H1 (cell line): ENCODE data around the gene GALNT13. TPM values are rescaled to one million over a fixed set of nuclear protein-coding genes. Genes with fewer than 3 reads are reported as not detected.

Experiments used
- CTCF ChIA-PET: fragments of 300-600 bp; sonication (Branson Sonifier 250); formaldehyde crosslinking; loops from one replicate; lab custom pipeline; 2021; ENCODE audit not compliant: partially characterized antibody; lab: Charles Lee
- POLR2A ChIA-PET: fragments of 300-600 bp; sonication (Branson Sonifier 250); formaldehyde crosslinking; loops from one replicate; lab custom pipeline; 2021; ENCODE audit warnings: inconsistent platforms; ENCODE audit not compliant: partially characterized antibody; lab: Charles Lee
- DNase-seq, 2 experiments: peaks; one replicate each; pipeline versions ENCODE4 v3.0.0 to v3.0.0-alpha.2; 2010 to 2022; ENCODE audit warnings: low spot score in 2 of 2, low read depth in 1 of 2, mixed read lengths in 1 of 2
- FAIRE-seq: peaks from 2 replicates; lab custom pipeline; 2011; peaks lifted over from hg19 to GRCh38; lab: Jason Lieb, UNC
- H2AFZ ChIP-seq: 2 replicates; pipeline ENCODE4 v1.8.1; 2012; ENCODE audit warnings: low read length, inconsistent platforms
- H2AK5ac ChIP-seq: 2 replicates; pipeline ENCODE4 v1.6.1; 2013; ENCODE audit warnings: low read depth, low read length
- H2BK120ac ChIP-seq: replicated peaks from 2 replicates; pipeline ENCODE3; 2013; ENCODE audit warnings: low read depth, low read length, inconsistent platforms
- H2BK12ac ChIP-seq: 2 replicates; pipeline ENCODE4 v1.6.1; 2013; ENCODE audit warnings: low read depth, low read length
- H2BK15ac ChIP-seq: 2 replicates; pipeline ENCODE4 v1.6.1; 2013; ENCODE audit warnings: low read length
- H2BK20ac ChIP-seq: 2 replicates; pipeline ENCODE4 v1.6.1; 2013; ENCODE audit warnings: low read length
- H2BK5ac ChIP-seq: 2 replicates; pipeline ENCODE4 v1.6.1; 2013; ENCODE audit warnings: low read depth, low read length
- H3K14ac ChIP-seq: 2 replicates; pipeline ENCODE4 v1.6.1; 2013; ENCODE audit warnings: inconsistent platforms; ENCODE audit not compliant: insufficient read length
- H3K18ac ChIP-seq: 2 replicates; pipeline ENCODE4 v1.6.1; 2013; ENCODE audit warnings: low read length; ENCODE audit errors: extremely low read depth
- H3K23ac ChIP-seq: 2 replicates; pipeline ENCODE4 v1.6.1; 2013; ENCODE audit warnings: inconsistent platforms; ENCODE audit not compliant: insufficient read length
- H3K23me2 ChIP-seq: 2 replicates; pipeline ENCODE4 v1.6.1; 2013; ENCODE audit warnings: low read depth, low read length
- H3K27ac ChIP-seq: 2 replicates; pipeline ENCODE4 v1.6.1; 2011; ENCODE audit warnings: low read depth, low read length, inconsistent platforms
- H3K27me3 ChIP-seq, 4 experiments: replicated peaks in 1 of 4; 1 replicate in 1 of 4; 2 replicates in 3 of 4; pipeline versions ENCODE4 v1.6.1 to v1.8.1; 2011 to 2013; ENCODE audit warnings: low read length in 3 of 4, mild to moderate bottlenecking in 3 of 4, inconsistent platforms in 2 of 4, mixed read lengths in 2 of 4, moderate library complexity in 1 of 4; ENCODE audit not compliant: control insufficient read depth in 3 of 4, insufficient read depth in 3 of 4; ENCODE audit errors: extremely low read depth in 1 of 4
- H3K36me3 ChIP-seq, 4 experiments: 2 replicates each; pipeline versions ENCODE4 v1.6.1 to v1.8.1; 2011 to 2013; ENCODE audit warnings: mild to moderate bottlenecking in 4 of 4, low read length in 3 of 4, moderate library complexity in 2 of 4, control low read depth in 1 of 4, inconsistent platforms in 1 of 4; ENCODE audit not compliant: insufficient read depth in 4 of 4, control insufficient read depth in 2 of 4
- H3K4ac ChIP-seq: replicated peaks from 2 replicates; pipeline ENCODE3; 2013; ENCODE audit warnings: low read length, low read depth, mixed read lengths, inconsistent platforms; ENCODE audit not compliant: insufficient read length
- H3K4me1 ChIP-seq, 4 experiments: replicated peaks in 1 of 4; 1 replicate in 1 of 4; 2 replicates in 3 of 4; pipeline versions ENCODE4 v1.6.1 to v1.8.1; 2011 to 2013; ENCODE audit warnings: low read length in 3 of 4, inconsistent platforms in 2 of 4, mixed read lengths in 1 of 4; ENCODE audit not compliant: insufficient read depth in 4 of 4, control insufficient read depth in 3 of 4
- H3K4me2 ChIP-seq, 2 experiments: 2 replicates each; pipeline versions ENCODE4 v1.6.1 to v1.8.1; 2011 to 2013; ENCODE audit warnings: low read depth in 2 of 2, low read length in 2 of 2, control low read depth in 1 of 2, inconsistent platforms in 1 of 2, mild to moderate bottlenecking in 1 of 2; ENCODE audit not compliant: insufficient read depth in 1 of 2
- H3K4me3 ChIP-seq, 4 experiments: fragments of 200-600, 300-600 bp in 1 of 4; sonication (generic), shearing (Covaris generic), sonication (Bioruptor Twin) in 1 of 4; 2 replicates each; pipeline versions ENCODE4 v1.5.1 to v1.8.1; 2011 to 2016; ENCODE audit warnings: low read length in 4 of 4, low read depth in 3 of 4, control low read depth in 2 of 4, inconsistent platforms in 2 of 4, mild to moderate bottlenecking in 2 of 4, mixed read lengths in 1 of 4, moderate library complexity in 1 of 4; ENCODE audit not compliant: insufficient read depth in 2 of 4; ENCODE audit errors: extremely low read depth in 1 of 4
- H3K56ac ChIP-seq: replicated peaks from 2 replicates; pipeline ENCODE3; 2013; ENCODE audit warnings: low read depth, mild to moderate bottlenecking, mixed read lengths, low read length, inconsistent platforms; ENCODE audit not compliant: insufficient read length
- H3K79me1 ChIP-seq: 2 replicates; pipeline ENCODE4 v1.6.1; 2013; ENCODE audit warnings: low read depth, low read length, control low read depth
- H3K79me2 ChIP-seq, 2 experiments: 2 replicates each; pipeline versions ENCODE4 v1.6.1 to v1.8.1; 2012 to 2013; ENCODE audit warnings: low read length in 2 of 2, mild to moderate bottlenecking in 2 of 2, inconsistent platforms in 1 of 2; ENCODE audit not compliant: insufficient read depth in 2 of 2, control insufficient read depth in 1 of 2
- H3K9ac ChIP-seq, 4 experiments: replicated peaks in 1 of 4; 1 replicate in 1 of 4; 2 replicates in 3 of 4; pipeline versions ENCODE4 v1.6.1 to v1.8.1; 2011 to 2013; ENCODE audit warnings: low read depth in 3 of 4, low read length in 3 of 4, control low read depth in 2 of 4, mild to moderate bottlenecking in 2 of 4, moderate library complexity in 2 of 4, inconsistent platforms in 1 of 4; ENCODE audit errors: extremely low read depth in 1 of 4
- H3K9me3 ChIP-seq, 2 experiments: 2 replicates each; pipeline versions ENCODE4 v1.6.1 to v1.8.1; 2012 to 2013; ENCODE audit warnings: mild to moderate bottlenecking in 2 of 2, moderate library complexity in 2 of 2, control low read depth in 1 of 2, inconsistent platforms in 1 of 2, low read depth in 1 of 2, low read length in 1 of 2, mixed read lengths in 1 of 2; ENCODE audit not compliant: insufficient read depth in 2 of 2
- H4K20me1 ChIP-seq, 2 experiments: replicated peaks in 1 of 2; 2 replicates each; pipeline versions ENCODE3 to v1.8.1; 2011 to 2013; ENCODE audit warnings: inconsistent platforms in 2 of 2, low read length in 2 of 2, mild to moderate bottlenecking in 1 of 2; ENCODE audit not compliant: insufficient read depth in 2 of 2, control insufficient read depth in 1 of 2
- H4K5ac ChIP-seq: 2 replicates; pipeline ENCODE4 v1.6.1; 2013; ENCODE audit warnings: low read length, low read depth, mixed read lengths, inconsistent platforms; ENCODE audit not compliant: insufficient read length
- H4K8ac ChIP-seq: 2 replicates; pipeline ENCODE4 v1.8.0; 2013; ENCODE audit warnings: mild to moderate bottlenecking, moderate library complexity, low read length, inconsistent platforms; ENCODE audit not compliant: insufficient read depth; ENCODE audit errors: extremely low read depth
- H4K91ac ChIP-seq: replicated peaks from 2 replicates; pipeline ENCODE3; 2013; ENCODE audit warnings: low read length, mixed read lengths, inconsistent platforms; ENCODE audit not compliant: insufficient read length
- ATF3 ChIP-seq: IDR thresholded peaks from 2 replicates; pipeline ENCODE4 v1.6.1; 2011; ENCODE audit warnings: low read depth, mild to moderate bottlenecking, low read length; ENCODE audit not compliant: insufficient read depth
- BCL11A ChIP-seq, 2 experiments: IDR thresholded peaks; one replicate each; pipeline ENCODE4 v1.6.1; 2011; ENCODE audit warnings: low read depth in 2 of 2, low read length in 2 of 2, mild to moderate bottlenecking in 2 of 2
- CBX5 ChIP-seq: fragments of 300-800, 300-1000 bp; sonication (generic); IDR thresholded peaks from 2 replicates; pipeline ENCODE4 v1.7.1; 2016; ENCODE audit warnings: antibody characterized with exemption, low read length, low read depth
- EZH2 ChIP-seq: fragments of 200-600 bp; sonication (generic); IDR thresholded peaks from 2 replicates; pipeline ENCODE4 v1.7.1; 2012; ENCODE audit warnings: low read depth, mild to moderate bottlenecking, moderate library complexity, low read length, inconsistent platforms; ENCODE audit not compliant: severe bottlenecking
- HDAC6 ChIP-seq: IDR thresholded peaks from one replicate; pipeline ENCODE4 v1.7.1; 2012; ENCODE audit warnings: low read depth, mild to moderate bottlenecking, inconsistent platforms, low read length, moderate library complexity
- KDM5A ChIP-seq: fragments of 200-600 bp; IDR thresholded peaks from 2 replicates; pipeline ENCODE4 v1.7.1; 2012; ENCODE audit warnings: mild to moderate bottlenecking, low read length, inconsistent platforms, mixed read lengths
- MAFK ChIP-seq: IDR thresholded peaks from 2 replicates; pipeline ENCODE4 v1.6.1; 2012; ENCODE audit warnings: low read depth, mild to moderate bottlenecking, improper control_type of control experiment, low read length
- MAX ChIP-seq: IDR thresholded peaks from 2 replicates; pipeline ENCODE4 v1.6.1; 2012; ENCODE audit warnings: inconsistent platforms
- POLR2AphosphoS5 ChIP-seq: IDR thresholded peaks from 2 replicates; pipeline ENCODE4 v1.6.1; 2011; ENCODE audit warnings: low read depth, low read length
- POU5F1 ChIP-seq: IDR thresholded peaks from 2 replicates; pipeline ENCODE4 v1.6.1; 2011; ENCODE audit warnings: low read depth, mild to moderate bottlenecking, low read length, moderate library complexity
- RAD21 ChIP-seq, 2 experiments: IDR thresholded peaks in 1 of 2; conservative IDR thresholded peaks in 1 of 2; 2 replicates each; pipeline ENCODE4 v1.6.1; 2011; ENCODE audit warnings: low read depth in 2 of 2, low read length in 2 of 2, improper control_type of control experiment in 1 of 2, inconsistent platforms in 1 of 2, mild to moderate bottlenecking in 1 of 2, moderate library complexity in 1 of 2
- SIN3A ChIP-seq, 2 experiments: IDR thresholded peaks in 1 of 2; conservative IDR thresholded peaks in 1 of 2; 2 replicates each; pipeline ENCODE4 v1.6.1; 2011 to 2012; ENCODE audit warnings: low read length in 2 of 2, improper control_type of control experiment in 1 of 2, low read depth in 1 of 2, mild to moderate bottlenecking in 1 of 2
- SIRT6 ChIP-seq: IDR thresholded peaks from one replicate; pipeline ENCODE4 v1.7.1; 2012; ENCODE audit warnings: low read length, inconsistent platforms
- SUZ12 ChIP-seq: fragments of 200-600 bp; sonication (generic); IDR thresholded peaks from 2 replicates; pipeline ENCODE4 v1.6.1; 2012; ENCODE audit warnings: mild to moderate bottlenecking, inconsistent platforms, low read length, moderate library complexity, mixed read lengths
- WGBS, 2 experiments: shearing (Covaris generic) in 1 of 2; methylation state at CpG; one replicate each; pipeline versions ENCODE4 v1.1.6 to v1.1.7; 2013 to 2015; ENCODE audit warnings: low lambda C conversion rate in 2 of 2, mixed read lengths in 2 of 2, inconsistent platforms in 1 of 2, low coverage in 1 of 2, missing lambda C conversion rate in 1 of 2; ENCODE audit not compliant: insufficient replicate concordance in 2 of 2, insufficient coverage in 1 of 2, insufficient read length in 1 of 2; ENCODE audit errors: extremely low coverage in 1 of 2, missing lambda C conversion rate in 1 of 2; 5-methylcytosine and 5-hydroxymethylcytosine counted together
- polyA plus RNA-seq, 7 experiments: library from polyadenylated mRNA; depleted of rRNA in 3 of 7; stranded (reverse) in 5 of 7; unstranded in 2 of 7; fragments of >200 nt in 5 of 7; fragments of 200-250 nt in 2 of 7; gene quantifications; 1 replicate in 5 of 7; 2 replicates in 1 of 7; 4 replicates in 1 of 7; pipeline versions ENCODE4 v1.2.1 to v1.2.3, GENCODE V29; 2011 to 2013; ENCODE audit warnings: missing spikeins in 2 of 7, mixed read lengths in 2 of 7
- total RNA-seq: library from RNA; stranded (reverse); fragmentation: NEBNext Ultra II Directional; extraction: Animal tissue kit (Norgen Biotek cat#: 25700); gene quantifications from 2 replicates; pipeline ENCODE4 v1.2.1, GENCODE V29; 2021

Gene GALNT13
- total and polyA plus RNA-seq, 2 of the 8 experiments (the other 6 are each of a cell fraction or from before 2014, with no cell fraction given): 3.2 to 9.6 TPM

GRCh38 chr2:153828335-153828734, 43.4 kb upstream of the GALNT13 start:
- Histone ChIP-seq H3K9me3 (peaks cover 0 to 10% of the 10 kb centered on the region in 2 experiments; a peak in 1 of 4 replicates), H2BK12ac (no peak overlapping the region), H3K23me2 (no peaks in the 10 kb centered on the region), H4K5ac (no peak overlapping the region), H3K79me2 (no peaks in the 10 kb centered on the region), H3K4me1 (no peaks in the 10 kb centered on the region), H3K4me3 (no peak overlapping the region), H2BK5ac (no peak overlapping the region), H3K4ac (no peak overlapping the region), H2BK20ac (no peak overlapping the region), H3K14ac (no peak overlapping the region), H2AK5ac (no peak overlapping the region), H3K23ac (no peak overlapping the region), H3K56ac (no peak overlapping the region), H4K8ac (no peak overlapping the region), H3K9ac (no peak overlapping the region), H3K79me1 (no peaks in the 10 kb centered on the region), H4K91ac (no peak overlapping the region), H3K4me2 (no peak overlapping the region), H3K27me3 (no peaks in the 10 kb centered on the region), H2AFZ (no peak overlapping the region), H2BK120ac (no peak overlapping the region), H4K20me1 (no peaks in the 10 kb centered on the region), H2BK15ac (no peak overlapping the region), H3K27ac (no peak overlapping the region), H3K36me3 (no peaks in the 10 kb centered on the region), H3K18ac (no peak overlapping the region)
- ChIA-PET POLR2A (no interaction called here), CTCF (interaction anchor here (1.0 kb wide), 1 partner anchor 9 kb away, joined by 4 read pairs; no protein-coding TSS in a partner anchor)
- DNase-seq: no peak
- no peak for TF ChIP-seq POLR2AphosphoS5
- TF ChIP-seq SUZ12: no peak
- no peak for TF ChIP-seq POU5F1
- TF ChIP-seq EZH2: no peak
- no peak for TF ChIP-seq BCL11A (IDR thresholded peaks at IDR 0.05; ENCODE audit: low read depth in 2 of 2, low read length in 2 of 2)
- no peak for TF ChIP-seq MAX
- no peak for TF ChIP-seq KDM5A
- TF ChIP-seq RAD21 (IDR thresholded peaks at IDR 0.05 in 1 of 2, conservative IDR thresholded peaks at IDR 0.05 in 1 of 2; ENCODE audit: low read depth in 2 of 2, low read length in 2 of 2): no peak
- no peak for TF ChIP-seq SIRT6
- TF ChIP-seq HDAC6: no peak
- TF ChIP-seq MAFK: no peak
- TF ChIP-seq ATF3: no peak
- TF ChIP-seq SIN3A (conservative IDR thresholded peaks at IDR 0.05 in 1 of 2, IDR thresholded peaks at IDR 0.05 in 1 of 2; ENCODE audit: low read depth in 1 of 2, low read length in 2 of 2): no peak
- no peak for TF ChIP-seq CBX5
- FAIRE-seq: no peak
- 87% methylated on average over 6 of the region's 6 CpGs; no CpG with 5 or more reads in 1 of the 2 experiments for WGBS, 2 experiments
